Measurements from ENCODE around the gene FABP1.

- peak; percentile 33 to 71 for TF ChIP-seq POLR2AphosphoS5 (IDR thresholded peaks at IDR 0.05)
- no peak for TF ChIP-seq CTCF (IDR thresholded peaks at IDR 0.05)
Observed at GRCh38 chr2:88165332-88166003, 37.6 kb upstream of the FABP1 start.
